ENCODE data around the gene CCDC92B. TPM values are rescaled to one million over a fixed set of nuclear protein-coding genes. Genes with fewer than 3 reads are reported as not detected.
"Not testable (repeated sequence)": the region's sequence is repeated elsewhere in the genome, so short reads cannot be mapped to it uniquely, and the experiment has no call there.

The CCDC92B gene
- polyA plus RNA-seq, 3 donors, result 0.16 to 0.29 (median 0.16) TPM

GRCh38 chr17:2707721-2708584 lies 41.5 kb downstream of the CCDC92B start:
- no peak for DNase-seq (ENCODE audit: extremely low read depth in 1 of 11, low read depth in 9 of 11, low spot score in 4 of 11)

DNA sequence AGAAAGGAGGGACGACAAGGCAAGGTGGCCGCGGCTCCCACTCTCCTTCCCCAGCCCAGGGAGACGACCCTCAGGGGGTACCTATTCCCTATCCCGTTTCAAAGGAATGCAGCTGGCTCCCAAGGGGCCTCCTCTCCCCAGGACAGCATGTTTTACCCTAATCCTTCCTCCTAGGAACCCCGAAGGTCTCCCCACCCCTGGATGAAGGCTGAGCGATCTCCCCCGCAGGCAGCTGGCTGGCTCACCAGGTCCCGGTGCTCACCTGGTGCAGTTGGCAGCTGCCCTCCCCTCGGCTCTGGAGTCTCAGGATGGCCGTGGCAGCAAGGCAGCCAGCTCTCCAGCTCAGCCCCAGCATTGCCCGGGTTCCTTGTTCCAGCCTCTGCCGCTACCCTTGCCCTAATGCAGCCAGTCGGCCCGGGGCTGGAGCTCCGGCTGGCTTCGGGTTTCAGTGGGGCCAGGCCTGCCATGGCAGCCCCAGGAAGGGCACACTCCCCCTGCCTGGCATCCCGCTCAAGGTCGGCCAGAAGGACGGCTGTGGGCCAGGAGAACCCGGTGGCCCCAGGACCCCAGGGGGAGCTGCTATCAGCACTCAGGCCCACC lies 42.4 kb downstream of the CCDC92B start:
- DNase-seq (ENCODE audit: extremely low read depth in 1 of 11, low read depth in 9 of 11, low spot score in 4 of 11), result no peak

GRCh38 chr17:2705888-2706795 lies 43.3 kb downstream of the CCDC92B start:
- DNase-seq (ENCODE audit: extremely low read depth in 1 of 11, low read depth in 9 of 11, low spot score in 4 of 11), result no peak

DNA sequence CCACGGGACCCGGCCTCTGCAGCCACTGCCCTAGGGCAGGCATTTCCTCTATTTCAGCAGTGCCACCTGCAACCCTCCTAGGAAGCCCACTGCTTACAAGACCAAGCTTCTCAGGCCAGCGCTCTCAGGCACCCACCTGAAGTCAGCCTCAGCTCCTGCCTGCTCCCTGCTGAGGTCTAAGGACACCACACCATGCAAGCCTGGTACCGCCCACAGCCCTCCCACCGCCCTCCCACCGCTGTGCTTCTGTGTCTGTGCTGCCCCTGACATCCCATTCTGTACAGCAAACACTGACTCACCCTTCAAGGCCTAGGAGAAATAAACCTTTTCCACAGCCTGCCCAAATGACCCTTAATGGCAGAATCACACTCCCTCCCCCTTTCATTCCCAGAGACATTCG lies 44.2 kb downstream of the CCDC92B start:
- DNase-seq (ENCODE audit: extremely low read depth in 1 of 11, low read depth in 9 of 11, low spot score in 4 of 11), result no peak

DNA sequence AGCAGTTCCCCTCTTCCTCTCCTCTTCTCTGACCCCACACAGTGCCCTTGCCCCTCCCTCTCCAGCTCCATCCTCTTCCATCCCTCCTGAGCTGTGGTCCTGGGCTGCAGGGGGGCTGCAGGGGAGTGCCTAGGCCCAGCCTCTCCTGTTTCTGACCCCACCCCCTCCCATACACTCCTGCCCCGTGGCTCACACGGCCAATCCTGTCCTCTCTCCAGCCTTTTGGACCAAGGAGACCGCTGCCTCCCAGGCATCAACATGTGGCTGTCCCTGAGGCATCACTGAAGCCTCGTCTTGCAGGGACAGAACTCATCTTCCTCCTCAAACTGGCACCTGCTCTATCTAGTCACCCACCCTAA lies 44.6 kb downstream of the CCDC92B start:
- DNase-seq (ENCODE audit: extremely low read depth in 1 of 11, low read depth in 9 of 11, low spot score in 4 of 11), result no peak

GRCh38 chr17:2704031-2704889 lies 45.2 kb downstream of the CCDC92B start:
- DNase-seq (ENCODE audit: extremely low read depth in 1 of 11, low read depth in 9 of 11, low spot score in 4 of 11), result no peak

GRCh38 chr17:2703606-2704005 lies 45.8 kb downstream of the CCDC92B start:
- no peak for DNase-seq (ENCODE audit: extremely low read depth in 1 of 11, low read depth in 9 of 11, low spot score in 4 of 11)

- no peak for DNase-seq (ENCODE audit: extremely low read depth in 1 of 11, low read depth in 9 of 11, low spot score in 4 of 11)
Observed at GRCh38 chr17:2703181-2703580, 46.3 kb downstream of the CCDC92B start.

GRCh38 chr17:2701996-2702741 lies 47.3 kb downstream of the CCDC92B start:
- no peak for DNase-seq (ENCODE audit: extremely low read depth in 1 of 11, low read depth in 9 of 11, low spot score in 4 of 11)

GRCh38 chr17:2701161-2701995 lies 48.1 kb downstream of the CCDC92B start:
- DNase-seq (ENCODE audit: extremely low read depth in 1 of 11, low read depth in 9 of 11, low spot score in 4 of 11), result no peak

DNA sequence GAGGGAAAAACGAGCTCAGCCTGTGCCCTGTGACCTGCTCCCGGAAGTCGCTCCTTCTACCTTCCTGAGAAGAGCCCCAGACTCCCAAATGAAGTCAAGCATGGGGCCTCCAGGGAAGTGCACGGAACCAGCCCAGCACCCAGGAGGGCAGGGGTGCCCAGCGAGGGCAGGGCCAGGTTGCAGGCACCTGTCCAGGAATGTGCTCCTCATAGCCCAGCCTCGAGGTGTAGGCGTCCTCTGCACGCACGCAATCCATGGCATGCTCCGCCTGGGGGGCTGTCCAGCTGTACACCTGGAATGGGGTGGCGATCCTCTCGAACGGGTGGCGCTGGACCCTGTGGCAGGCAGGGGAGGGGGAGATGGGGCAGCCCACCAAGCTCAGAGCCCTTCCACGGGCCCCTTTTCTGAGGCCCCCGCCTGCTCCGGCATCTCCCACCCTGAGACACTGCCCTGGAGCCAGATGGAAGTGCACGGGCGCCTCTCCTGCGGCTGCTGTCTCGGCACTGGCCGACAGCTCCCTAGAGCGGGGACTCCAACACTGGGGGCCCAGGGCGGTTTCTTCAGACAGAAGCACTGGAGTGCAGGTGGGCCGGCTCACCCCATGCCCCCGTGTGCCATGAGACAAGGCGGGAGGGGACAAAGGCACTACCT lies 48.8 kb downstream of the CCDC92B start:
- no peak for DNase-seq (ENCODE audit: extremely low read depth in 1 of 11, low read depth in 9 of 11, low spot score in 4 of 11)

DNA sequence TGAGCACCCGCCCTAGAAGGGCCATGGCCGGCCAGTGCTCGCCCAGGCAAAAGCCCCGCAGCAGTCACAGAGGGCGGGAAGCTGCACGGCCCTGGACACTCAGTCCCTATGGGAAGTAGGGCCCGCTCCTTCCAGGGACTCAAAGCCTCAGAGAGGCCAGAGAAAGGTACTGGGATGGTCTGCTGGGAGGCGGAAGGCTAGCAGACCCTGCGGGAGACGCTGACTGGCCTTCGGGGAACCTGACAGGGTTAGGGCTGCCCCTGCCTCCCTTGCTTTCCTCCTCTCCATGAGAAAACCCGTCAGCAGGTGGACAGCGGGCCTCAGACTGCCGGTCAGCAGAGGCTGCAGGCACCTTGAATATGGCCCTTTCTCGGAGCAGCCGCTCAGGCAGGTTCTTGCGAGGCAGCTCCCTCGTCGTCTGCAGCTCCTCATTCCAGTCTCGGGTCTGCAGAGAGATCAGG lies 49.4 kb downstream of the CCDC92B start:
- no peak for DNase-seq (ENCODE audit: extremely low read depth in 1 of 11, low read depth in 9 of 11, low spot score in 4 of 11)

- not testable (repeated sequence) for DNase-seq (ENCODE audit: extremely low read depth in 1 of 11, low read depth in 9 of 11, low spot score in 4 of 11)
Observed at GRCh38 chr17:2699216-2699805, 50.1 kb downstream of the CCDC92B start.

DNA sequence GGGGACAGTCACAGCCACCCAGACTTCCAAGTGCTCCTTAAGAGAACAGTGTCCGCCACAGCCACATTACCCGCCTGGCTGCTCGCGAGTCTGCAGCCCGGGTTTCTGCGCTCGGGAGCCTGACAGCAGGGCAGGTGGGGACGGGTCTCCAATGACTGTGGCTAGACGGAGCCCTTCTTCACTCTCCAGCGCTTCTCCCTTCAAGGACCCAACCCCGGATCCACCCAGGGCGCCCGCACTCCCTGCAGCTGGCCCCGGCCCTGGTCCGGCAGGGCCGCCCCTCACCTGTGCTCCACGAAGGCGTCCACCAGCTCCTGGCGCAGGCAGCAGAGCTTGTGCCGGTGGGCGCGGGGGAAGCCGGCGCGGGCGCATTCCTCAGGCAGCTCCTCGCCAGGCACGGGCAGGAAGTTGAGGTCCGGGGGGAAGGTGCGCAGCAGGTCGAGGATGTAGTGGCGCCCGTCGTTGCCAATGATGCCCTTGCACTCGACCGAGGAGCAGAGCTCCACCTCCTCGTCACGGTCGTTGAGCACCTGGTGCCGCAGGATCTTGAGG lies 51.8 kb downstream of the CCDC92B start:
- no peak for DNase-seq (ENCODE audit: extremely low read depth in 1 of 11, low read depth in 9 of 11, low spot score in 4 of 11)

GRCh38 chr17:2695961-2696760 lies 53.3 kb downstream of the CCDC92B start:
- DNase-seq (ENCODE audit: extremely low read depth in 1 of 11, low read depth in 9 of 11, low spot score in 4 of 11), result no peak
